Stimulated activated CD8-positive, alpha-beta memory T cell treated with anti-CD3 and anti-CD28 coated beads, Interleukin-12 subunit alpha, Interleukin-12 subunit beta, amount 100 ng/mL, for 24 hours (primary cell): ENCODE data around the gene TREX2.

Experiments
- DNase-seq: peaks from one replicate; pipeline ENCODE4 v3.0.0-alpha.2; 2020; ENCODE audit errors: extremely low read depth

Gene TREX2

GRCh38 chrX:153456161-153456560, 10.3 kb upstream of the TREX2 start:
- DNase-seq, result no peak

GRCh38 chrX:153455571-153455970, 9.7 kb upstream of the TREX2 start:
- no peak for DNase-seq

- no peak for DNase-seq
Observed at GRCh38 chrX:153454901-153455550, 9.2 kb upstream of the TREX2 start.

GRCh38 chrX:153450949-153451277, 5.1 kb upstream of the TREX2 start:
- DNase-seq, result no peak

- no peak for DNase-seq
Observed at GRCh38 chrX:153450114-153450948, 4.5 kb upstream of the TREX2 start.

- DNase-seq, result no peak
Observed at GRCh38 chrX:153449368-153450113, 3.7 kb upstream of the TREX2 start.

GRCh38 chrX:153448556-153449367, 2.9 kb upstream of the TREX2 start:
- DNase-seq, result no peak

- DNase-seq, result no peak
Observed at GRCh38 chrX:153447581-153447960, 1.7 kb upstream of the TREX2 start.

GRCh38 chrX:153446950-153447580, 1.2 kb upstream of the TREX2 start:
- no peak for DNase-seq

- no peak for DNase-seq
Observed at GRCh38 chrX:153446636-153446936, 730 bp upstream of the TREX2 start.

GRCh38 chrX:153445106-153445855, 575 bp downstream of the TREX2 start:
- DNase-seq, result no peak

- no peak for DNase-seq
Observed at GRCh38 chrX:153444333-153445011, 1.4 kb downstream of the TREX2 start.

GRCh38 chrX:153443476-153444332, 2.2 kb downstream of the TREX2 start:
- DNase-seq, result no peak

- DNase-seq, result no peak
Observed at GRCh38 chrX:153442463-153442862, 3.4 kb downstream of the TREX2 start.

- DNase-seq, result no peak
Observed at GRCh38 chrX:153441981-153442380, 3.9 kb downstream of the TREX2 start.

GRCh38 chrX:153441296-153441695, 4.6 kb downstream of the TREX2 start:
- no peak for DNase-seq

- DNase-seq, result no peak
Observed at GRCh38 chrX:153440556-153441135, 5.2 kb downstream of the TREX2 start.

GRCh38 chrX:153439977-153440376, 5.9 kb downstream of the TREX2 start:
- DNase-seq, result no peak

GRCh38 chrX:153438532-153438931, 7.3 kb downstream of the TREX2 start:
- no peak for DNase-seq
